CD8-positive, alpha-beta memory T cell (primary cell): ENCODE results near the gene ZYX. TPM values are rescaled to one million over a fixed set of nuclear protein-coding genes. Genes with fewer than 3 reads are reported as not detected.

ENCODE experiments used
- CTCF ChIA-PET: fragments of 350-600 bp; sonication (Branson Sonifier 250); formaldehyde crosslinking; loops from one replicate; lab custom pipeline; 2021; ENCODE audit warnings: antibody characterized with exemption; lab: Charles Lee
- POLR2A ChIA-PET: fragments of 350-600 bp; sonication (Branson Sonifier 250); formaldehyde crosslinking; loops from one replicate; lab custom pipeline; 2021; ENCODE audit warnings: antibody characterized with exemption; lab: Charles Lee
- DNase-seq, 5 donors: peaks; one replicate each; pipeline versions ENCODE4 v3.0.0 to v3.0.0-alpha.2; 2020 to 2022; ENCODE audit warnings: mixed read lengths in 1 of 5
- H3K27ac ChIP-seq: one replicate; pipeline ENCODE4 v1.7.0; 2013; ENCODE audit warnings: low read depth, mild to moderate bottlenecking, low read length, moderate library complexity
- H3K27me3 ChIP-seq: 2 replicates; pipeline ENCODE4 v1.7.0; 2013; ENCODE audit warnings: low read length, mild to moderate bottlenecking; ENCODE audit not compliant: insufficient read depth, poor library complexity, severe bottlenecking
- H3K36me3 ChIP-seq: 2 replicates; pipeline ENCODE4 v1.7.0; 2013; ENCODE audit warnings: mild to moderate bottlenecking, low read length, moderate library complexity; ENCODE audit not compliant: insufficient read depth
- H3K4me1 ChIP-seq: 2 replicates; pipeline ENCODE4 v1.7.0; 2013; ENCODE audit warnings: mild to moderate bottlenecking, low read length, moderate library complexity; ENCODE audit not compliant: insufficient read depth
- H3K4me3 ChIP-seq: 2 replicates; pipeline ENCODE4 v1.7.0; 2013; ENCODE audit warnings: mild to moderate bottlenecking, low read length
- H3K9me3 ChIP-seq: 2 replicates; pipeline ENCODE4 v1.7.0; 2013; ENCODE audit warnings: mild to moderate bottlenecking, low read length
- H3K27ac Mint-ChIP-seq, 8 donors: one replicate each; pipeline ENCODE4 v1.8.0; 2020 to 2021; ENCODE audit warnings: mixed read lengths in 8 of 8, mild to moderate bottlenecking in 6 of 8, inconsistent platforms in 3 of 8, moderate library complexity in 3 of 8
- H3K27me3 Mint-ChIP-seq, 2 donors: one replicate each; pipeline ENCODE4 v1.8.0; 2020 to 2021; ENCODE audit warnings: mixed read lengths in 2 of 2, mild to moderate bottlenecking in 1 of 2, moderate library complexity in 1 of 2
- H3K36me3 Mint-ChIP-seq, 3 donors: one replicate each; pipeline ENCODE4 v1.8.0; 2020 to 2021; ENCODE audit warnings: mixed read lengths in 3 of 3, inconsistent platforms in 1 of 3, mild to moderate bottlenecking in 1 of 3
- H3K4me1 Mint-ChIP-seq, 3 donors: one replicate each; pipeline ENCODE4 v1.8.0; 2020 to 2021; ENCODE audit warnings: mixed read lengths in 3 of 3, inconsistent platforms in 1 of 3, mild to moderate bottlenecking in 1 of 3
- H3K4me3 Mint-ChIP-seq, 7 donors: one replicate each; pipeline ENCODE4 v1.8.0; 2020 to 2021; ENCODE audit warnings: mixed read lengths in 7 of 7, mild to moderate bottlenecking in 6 of 7, moderate library complexity in 4 of 7, inconsistent platforms in 2 of 7
- H3K9me3 Mint-ChIP-seq, 5 donors: one replicate each; pipeline ENCODE4 v1.8.0; 2020 to 2022; ENCODE audit warnings: mixed read lengths in 5 of 5, mild to moderate bottlenecking in 3 of 5, moderate library complexity in 2 of 5, inconsistent platforms in 1 of 5
- polyA plus RNA-seq: library from polyadenylated mRNA; unstranded; fragments of 300-500 nt; fragmentation: Illumina TruSeq; gene quantifications from one replicate; pipeline ENCODE4 v1.2.3, GENCODE V29; 2021
- total RNA-seq, 2 experiments: library from RNA; stranded (reverse); gene quantifications; one replicate each; pipeline ENCODE4 v1.2.3, GENCODE V29; 2021

The ZYX gene
- total and polyA plus RNA-seq, 3 experiments from 2014 or later = 101 to 143 (median 104) TPM

- no peak for DNase-seq
- CTCF ChIA-PET = interaction anchor here (0.7 to 3.7 kb wide), 5 partner anchors 10 to 142 kb away, joined by 3 to 18 read pairs (median 4); no protein-coding TSS in a partner anchor
- Mint-ChIP-seq H3K9me3 (no peaks in the 10 kb centered on the region), H3K4me3 (peak overlapping the region in 1 of 7 donors; percentile 74), H3K27ac (peak overlapping the region in 5 of 8 donors; percentile 66 to 96 (median 74)), H3K36me3 (peaks cover 0 to 18% (median 0%) of the 10 kb centered on the region in 3 donors), H3K27me3 (peaks cover 0 to 2% of the 10 kb centered on the region in 2 donors), H3K4me1 (peaks cover 24 to 25% (median 25%) of the 10 kb centered on the region in 3 donors)
- Histone ChIP-seq H3K9me3 (no peaks in the 10 kb centered on the region), H3K27ac (peak overlapping the region; percentile 96), H3K4me3 (peak overlapping the region; percentile 61), H3K4me1 (peaks cover 69% of the 10 kb centered on the region), H3K36me3 (peaks cover 13% of the 10 kb centered on the region), H3K27me3 (no peaks in the 10 kb centered on the region)
- POLR2A ChIA-PET = interaction anchor here (1.0 to 7.1 kb wide), 3 partner anchors 13 to 26 kb away, joined by 3 to 48 read pairs (median 3); partner anchors contain the start of genes EPHA1 and FAM131B
Observed at GRCh38 chr7:143382126-143382790, 1.1 kb downstream of the ZYX start.

DNA sequence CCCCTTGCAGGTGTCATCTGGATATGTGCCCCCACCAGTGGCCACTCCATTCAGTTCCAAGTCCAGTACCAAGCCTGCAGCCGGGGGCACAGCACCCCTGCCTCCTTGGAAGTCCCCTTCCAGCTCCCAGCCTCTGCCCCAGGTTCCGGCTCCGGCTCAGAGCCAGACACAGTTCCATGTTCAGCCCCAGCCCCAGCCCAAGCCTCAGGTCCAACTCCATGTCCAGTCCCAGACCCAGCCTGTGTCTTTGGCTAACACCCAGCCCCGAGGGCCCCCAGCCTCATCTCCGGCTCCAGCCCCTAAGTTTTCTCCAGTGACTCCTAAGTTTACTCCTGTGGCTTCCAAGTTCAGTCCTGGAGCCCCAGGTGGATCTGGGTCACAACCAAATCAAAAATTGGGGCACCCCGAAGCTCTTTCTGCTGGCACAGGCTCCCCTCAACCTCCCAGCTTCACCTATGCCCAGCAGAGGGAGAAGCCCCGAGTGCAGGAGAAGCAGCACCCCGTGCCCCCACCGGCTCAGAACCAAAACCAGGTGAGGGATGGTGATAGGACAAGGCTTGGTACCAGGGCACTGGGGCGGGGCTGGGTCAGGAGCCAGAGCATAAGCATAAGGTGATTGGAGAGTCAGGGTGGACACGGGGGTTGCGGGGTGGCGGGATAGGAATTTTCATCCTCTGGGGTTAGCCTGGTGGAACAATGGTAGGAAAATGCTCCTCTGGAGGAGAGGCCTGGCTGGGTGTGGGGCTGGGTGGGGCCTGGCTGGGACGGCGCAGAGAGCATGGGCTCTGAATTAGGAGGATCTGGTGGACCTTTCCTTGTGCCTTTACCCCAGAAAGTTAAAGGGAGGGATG lies 1.9 kb downstream of the ZYX start:
- Histone ChIP-seq H3K27me3 (no peaks in the 10 kb centered on the region), H3K9me3 (no peaks in the 10 kb centered on the region), H3K4me1 (peaks cover 66% of the 10 kb centered on the region), H3K27ac (no peak overlapping the region), H3K36me3 (peaks cover 15% of the 10 kb centered on the region), H3K4me3 (peak overlapping the region; percentile 61)
- Mint-ChIP-seq H3K4me3 (peak overlapping the region in 1 of 7 donors; percentile 74), H3K36me3 (peaks cover 0 to 24% (median 0%) of the 10 kb centered on the region in 3 donors), H3K9me3 (no peaks in the 10 kb centered on the region), H3K4me1 (peaks cover 21 to 24% (median 21%) of the 10 kb centered on the region in 3 donors), H3K27me3 (peaks cover 0 to 2% of the 10 kb centered on the region in 2 donors), H3K27ac (peak overlapping the region in 5 of 8 donors; percentile 64 to 96 (median 82))
- ChIA-PET POLR2A (interaction anchor here (1.4 to 7.1 kb wide), 2 partner anchors 8 to 25 kb away, joined by 6 to 48 read pairs; partner anchors contain the start of gene EPHA1), CTCF (interaction anchor here (0.7 to 3.7 kb wide), 11 partner anchors 8 to 584 kb away, joined by 3 to 18 read pairs (median 4); no protein-coding TSS in a partner anchor)
- DNase-seq = no peak

- POLR2A ChIA-PET = interaction anchor here (1.4 to 7.1 kb wide), 2 partner anchors 8 to 24 kb away, joined by 6 to 48 read pairs; partner anchors contain the start of gene EPHA1
Observed at GRCh38 chr7:143383642-143383957, 2.5 kb downstream of the ZYX start.

GRCh38 chr7:143384148-143384547 lies 3.0 kb downstream of the ZYX start:
- POLR2A ChIA-PET = interaction anchor here (1.4 to 7.1 kb wide), 2 partner anchors 9 to 24 kb away, joined by 6 to 48 read pairs; partner anchors contain the start of gene EPHA1
- no peak overlapping the region for H3K27ac ChIP-seq

More at GRCh38 chr7:143383642-143383957, 2.5 kb downstream of the ZYX start:
- Mint-ChIP-seq H3K27ac (peak overlapping the region in 2 of 8 donors; percentile 64 to 96), H3K36me3 (peaks cover 0 to 28% (median 0%) of the 10 kb centered on the region in 3 donors), H3K4me3 (peak overlapping the region in 1 of 7 donors; percentile 74), H3K27me3 (peaks cover 0 to 2% of the 10 kb centered on the region in 2 donors), H3K4me1 (peaks cover 15 to 18% (median 15%) of the 10 kb centered on the region in 3 donors), H3K9me3 (no peaks in the 10 kb centered on the region)
- H3K27ac ChIP-seq = no peak overlapping the region
- H3K27me3 ChIP-seq = no peaks in the 10 kb centered on the region
- peak in 1 of 5 donors; percentile 30 for DNase-seq
- H3K36me3 ChIP-seq = peaks cover 15% of the 10 kb centered on the region
- peak overlapping the region; percentile 35 for H3K4me3 ChIP-seq
- CTCF ChIA-PET = interaction anchor here (0.8 to 3.7 kb wide), 14 partner anchors 8 to 585 kb away, joined by 3 to 18 read pairs (median 4); partner anchors contain the start of gene EPHA1
- no peaks in the 10 kb centered on the region for H3K9me3 ChIP-seq
- peaks cover 65% of the 10 kb centered on the region for H3K4me1 ChIP-seq

GRCh38 chr7:143384661-143385631 lies 3.8 kb downstream of the ZYX start:
- peak in 1 of 5 donors; percentile 35 for DNase-seq
- Histone ChIP-seq H3K27me3 (no peaks in the 10 kb centered on the region), H3K36me3 (peaks cover 23% of the 10 kb centered on the region), H3K27ac (no peak overlapping the region), H3K4me3 (no peak overlapping the region), H3K4me1 (peaks cover 52% of the 10 kb centered on the region), H3K9me3 (no peaks in the 10 kb centered on the region)
- H3K27ac Mint-ChIP-seq = no peak overlapping the region
- H3K9me3 Mint-ChIP-seq = no peaks in the 10 kb centered on the region
- no peak overlapping the region for H3K4me3 Mint-ChIP-seq
- peaks cover 0 to 35% (median 0%) of the 10 kb centered on the region in 3 donors for H3K36me3 Mint-ChIP-seq
- CTCF ChIA-PET = interaction anchor here (0.8 to 3.7 kb wide), 11 partner anchors 9 to 577 kb away, joined by 3 to 18 read pairs (median 5); partner anchors contain the start of gene EPHA1
- peaks cover 2 to 17% (median 5%) of the 10 kb centered on the region in 3 donors for H3K4me1 Mint-ChIP-seq
- POLR2A ChIA-PET = interaction anchor here (1.4 to 7.1 kb wide), 2 partner anchors 10 to 23 kb away, joined by 6 to 48 read pairs; partner anchors contain the start of gene EPHA1
- peaks cover 0 to 1% of the 10 kb centered on the region in 2 donors for H3K27me3 Mint-ChIP-seq

More at GRCh38 chr7:143384148-143384547, 3.0 kb downstream of the ZYX start:
- CTCF ChIA-PET = interaction anchor here (0.8 to 3.7 kb wide), 15 partner anchors 9 to 585 kb away, joined by 3 to 18 read pairs (median 3); partner anchors contain the start of gene EPHA1
- H3K27ac Mint-ChIP-seq = no peak overlapping the region
- H3K27me3 Mint-ChIP-seq = peaks cover 0 to 2% of the 10 kb centered on the region in 2 donors
- H3K4me3 Mint-ChIP-seq = no peak overlapping the region
- Histone ChIP-seq H3K27me3 (no peaks in the 10 kb centered on the region), H3K36me3 (peaks cover 15% of the 10 kb centered on the region), H3K9me3 (no peaks in the 10 kb centered on the region), H3K4me3 (peak overlapping the region; percentile 35), H3K4me1 (peaks cover 60% of the 10 kb centered on the region)
- peaks cover 9 to 17% (median 10%) of the 10 kb centered on the region in 3 donors for H3K4me1 Mint-ChIP-seq
- H3K9me3 Mint-ChIP-seq = no peaks in the 10 kb centered on the region
- DNase-seq = peak in 1 of 5 donors; percentile 42
- H3K36me3 Mint-ChIP-seq = peaks cover 0 to 33% (median 0%) of the 10 kb centered on the region in 3 donors

- ChIA-PET CTCF (interaction anchor here (0.6 to 1.4 kb wide), 5 partner anchors 14 to 146 kb away, joined by 3 to 5 read pairs (median 3); partner anchors contain the start of gene EPHA1), POLR2A (interaction anchor here (0.7 to 1.2 kb wide), 6 partner anchors 9 to 122 kb away, joined by 3 to 6 read pairs (median 5); no protein-coding TSS in a partner anchor)
- Mint-ChIP-seq H3K4me1 (peaks cover 3 to 20% (median 7%) of the 10 kb centered on the region in 3 donors), H3K27me3 (no peaks in the 10 kb centered on the region), H3K27ac (no peak overlapping the region), H3K9me3 (no peaks in the 10 kb centered on the region), H3K36me3 (peaks cover 0 to 43% (median 0%) of the 10 kb centered on the region in 3 donors), H3K4me3 (no peak overlapping the region)
- peak in 4 of 5 donors; percentile 24 to 74 (median 66) for DNase-seq
- H3K4me3 ChIP-seq = peak overlapping the region; percentile 4
- no peaks in the 10 kb centered on the region for H3K9me3 ChIP-seq
- no peak overlapping the region for H3K27ac ChIP-seq
- peaks cover 50% of the 10 kb centered on the region for H3K4me1 ChIP-seq
- H3K27me3 ChIP-seq = no peaks in the 10 kb centered on the region
- H3K36me3 ChIP-seq = peaks cover 34% of the 10 kb centered on the region
Observed at GRCh38 chr7:143385891-143386781, 5.0 kb downstream of the ZYX start.
